ENCODE data around the gene ENTREP1.
"Not testable (repeated sequence)": the region's sequence is repeated elsewhere in the genome, so short reads cannot be mapped to it uniquely, and the experiment has no call there.

Gene ENTREP1

GRCh38 chr9:69411931-69412740, 87.1 kb downstream of the ENTREP1 start:
- no peak for DNase-seq (ENCODE audit: low read depth)

DNA sequence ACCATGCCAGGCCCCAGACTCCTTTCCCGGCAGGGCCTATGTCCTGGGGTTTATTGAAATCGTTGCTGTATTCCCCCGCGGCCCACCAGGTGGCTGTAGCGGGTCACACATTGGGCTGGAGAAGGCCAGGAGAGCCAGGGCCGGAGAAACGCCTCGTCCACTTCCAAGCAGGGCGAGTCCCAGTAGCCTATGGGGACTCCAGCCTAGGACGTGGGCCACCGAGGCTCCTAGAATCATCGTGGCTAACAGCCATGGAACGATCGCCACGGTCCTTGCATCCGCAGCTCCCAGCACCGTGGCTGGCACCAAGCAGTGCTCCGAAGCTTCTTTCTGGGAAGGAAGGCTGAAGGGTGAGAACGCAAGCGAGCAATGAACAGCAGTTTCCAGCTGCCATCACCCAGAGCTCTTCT, 87.7 kb downstream of the ENTREP1 start:
- no peak for DNase-seq (ENCODE audit: low read depth)

DNA sequence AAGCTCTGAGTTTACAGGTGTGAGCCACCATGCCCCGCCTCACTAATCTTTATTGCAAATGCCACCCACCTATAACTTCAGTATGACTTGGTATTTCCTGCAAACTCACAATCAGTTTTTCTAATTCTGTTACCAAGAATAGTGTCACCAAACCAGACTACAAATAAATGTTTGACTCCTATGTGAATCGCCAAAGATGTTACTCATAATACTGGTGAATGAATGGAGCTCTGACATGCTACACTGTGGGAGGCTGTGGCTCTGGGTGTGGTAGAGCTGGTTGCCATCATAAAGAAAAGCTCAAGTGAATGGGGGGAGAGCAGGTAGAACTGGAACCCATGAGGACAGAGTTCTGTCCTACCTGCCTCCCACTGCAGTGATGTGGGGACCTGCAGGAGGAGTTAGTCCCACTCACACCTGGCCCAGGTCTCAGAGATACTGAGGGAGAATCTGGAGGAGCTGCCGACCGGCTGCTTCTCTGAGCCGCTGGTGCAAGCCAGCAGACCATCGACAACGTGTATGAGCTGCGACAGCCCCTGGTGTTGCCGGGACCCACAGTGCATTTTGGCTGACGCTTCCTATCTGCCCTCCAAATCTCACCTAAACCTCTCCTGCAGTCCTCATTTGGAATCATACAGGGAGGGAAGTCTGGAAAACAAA, 95.7 kb downstream of the ENTREP1 start:
- no peak for DNase-seq (ENCODE audit: low read depth)

GRCh38 chr9:69421908-69422801, 97.1 kb downstream of the ENTREP1 start:
- no peak for DNase-seq (ENCODE audit: low read depth)

GRCh38 chr9:69425136-69425801, 100.3 kb downstream of the ENTREP1 start:
- no peak for DNase-seq (ENCODE audit: low read depth)

DNA sequence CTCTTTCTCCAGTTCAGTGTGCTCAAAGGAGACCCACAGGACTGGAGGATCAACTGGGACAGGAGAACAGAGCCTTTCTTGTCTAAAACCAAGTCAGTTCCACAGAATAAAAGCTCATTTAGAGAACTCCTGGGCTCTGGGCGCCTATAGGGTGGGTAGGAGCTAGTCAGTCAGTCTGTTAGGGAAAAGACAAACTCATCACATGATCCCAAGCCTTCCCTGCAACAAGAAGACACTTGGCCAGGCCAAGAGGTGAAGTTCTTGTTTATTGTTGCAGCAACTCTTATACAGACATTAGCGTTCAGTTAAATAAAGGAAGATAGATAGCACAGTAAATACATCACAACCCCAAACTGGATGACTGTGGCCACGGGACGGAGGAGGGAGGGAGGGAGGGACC, 102.3 kb downstream of the ENTREP1 start:
- no peak for DNase-seq (ENCODE audit: low read depth)

GRCh38 chr9:69428017-69428785, 103.2 kb downstream of the ENTREP1 start:
- DNase-seq (ENCODE audit: low read depth): no peak

GRCh38 chr9:69429281-69429680, 104.3 kb downstream of the ENTREP1 start:
- no peak for DNase-seq (ENCODE audit: low read depth)

DNA sequence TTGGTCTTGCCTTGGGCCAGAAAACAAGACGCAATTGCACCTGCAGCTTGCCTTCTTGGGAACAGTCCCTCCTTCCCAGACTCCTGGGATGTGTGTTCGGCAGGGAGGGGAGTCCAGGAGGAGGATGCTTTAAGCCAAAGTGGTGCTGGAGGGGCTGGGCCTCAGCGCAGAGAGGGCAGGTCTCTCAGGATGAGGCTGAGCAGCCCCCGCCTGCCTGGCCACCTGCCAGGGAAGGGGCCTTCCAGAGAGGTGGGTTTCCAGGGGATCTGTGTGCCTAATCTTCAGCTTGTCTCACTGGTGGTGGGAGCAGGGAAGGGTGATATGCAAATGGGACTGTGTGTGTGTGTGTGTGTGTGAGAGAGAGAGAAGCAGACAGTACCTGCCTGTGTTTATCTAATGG, 105.2 kb downstream of the ENTREP1 start:
- no peak for DNase-seq (ENCODE audit: low read depth)

GRCh38 chr9:69431203-69431602, 106.2 kb downstream of the ENTREP1 start:
- DNase-seq (ENCODE audit: low read depth): no peak

DNA sequence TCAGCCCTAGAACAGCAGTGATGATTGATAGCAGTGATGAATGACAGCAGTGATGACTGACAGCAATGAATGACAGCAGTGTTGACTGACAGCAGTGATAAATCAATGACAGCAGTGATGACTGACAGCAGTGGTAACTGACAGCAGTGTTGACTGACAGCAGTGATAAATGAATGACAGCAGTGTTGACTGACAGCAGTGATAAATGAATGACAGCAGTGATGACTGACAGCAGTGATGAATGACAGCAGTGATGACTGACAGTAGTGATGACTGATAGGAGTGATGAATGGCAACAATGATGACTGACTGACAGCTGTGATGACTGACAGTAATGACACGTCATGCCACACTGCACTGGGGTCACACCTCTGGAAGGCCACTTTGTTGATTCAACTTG, 106.8 kb downstream of the ENTREP1 start:
- DNase-seq (ENCODE audit: low read depth): no peak

DNA sequence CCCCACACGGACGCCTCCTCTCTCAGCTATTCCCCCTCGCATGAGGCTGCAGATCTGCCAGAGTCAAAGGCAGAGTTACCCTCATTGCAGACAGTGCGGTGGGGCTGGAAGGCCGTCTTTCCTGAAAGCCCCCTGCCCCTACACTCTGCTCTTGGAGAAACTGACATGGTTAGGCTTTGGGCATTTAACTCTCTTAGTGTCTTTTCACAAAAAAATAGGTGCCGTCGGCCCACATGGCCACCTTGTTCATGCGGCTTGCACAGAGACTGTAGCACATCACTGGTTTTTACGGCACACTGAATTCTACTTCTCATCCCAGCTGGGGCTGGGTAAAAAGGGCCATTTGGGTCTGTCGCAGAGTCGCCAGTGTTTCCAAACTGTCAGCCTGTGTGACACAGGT, 107.6 kb downstream of the ENTREP1 start:
- no peak for DNase-seq (ENCODE audit: low read depth)

DNA sequence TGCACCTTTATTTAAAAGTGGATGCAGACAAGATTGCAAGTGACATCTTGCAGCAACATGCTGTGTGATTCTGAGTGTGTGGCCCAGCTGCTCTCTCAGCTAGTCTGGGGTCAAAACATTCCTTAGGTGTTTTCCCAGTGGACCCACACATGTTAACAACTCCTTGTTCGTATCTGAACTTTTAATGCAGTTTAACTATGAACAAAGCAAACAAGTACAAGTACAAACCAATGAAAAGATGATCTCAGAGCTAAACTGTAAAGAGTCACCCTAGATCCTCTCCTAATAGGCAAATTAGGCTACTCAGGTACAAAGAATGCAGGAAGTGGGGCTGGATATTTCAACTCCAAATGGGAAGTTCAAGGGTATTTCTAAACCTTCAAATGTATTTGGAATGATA, 108.4 kb downstream of the ENTREP1 start:
- no peak for DNase-seq (ENCODE audit: low read depth)

- DNase-seq (ENCODE audit: low read depth): no peak
Measured at GRCh38 chr9:69433968-69434367, 109.0 kb downstream of the ENTREP1 start.

GRCh38 chr9:69439654-69440053, 114.6 kb downstream of the ENTREP1 start:
- DNase-seq (ENCODE audit: low read depth): not testable (repeated sequence)

DNA sequence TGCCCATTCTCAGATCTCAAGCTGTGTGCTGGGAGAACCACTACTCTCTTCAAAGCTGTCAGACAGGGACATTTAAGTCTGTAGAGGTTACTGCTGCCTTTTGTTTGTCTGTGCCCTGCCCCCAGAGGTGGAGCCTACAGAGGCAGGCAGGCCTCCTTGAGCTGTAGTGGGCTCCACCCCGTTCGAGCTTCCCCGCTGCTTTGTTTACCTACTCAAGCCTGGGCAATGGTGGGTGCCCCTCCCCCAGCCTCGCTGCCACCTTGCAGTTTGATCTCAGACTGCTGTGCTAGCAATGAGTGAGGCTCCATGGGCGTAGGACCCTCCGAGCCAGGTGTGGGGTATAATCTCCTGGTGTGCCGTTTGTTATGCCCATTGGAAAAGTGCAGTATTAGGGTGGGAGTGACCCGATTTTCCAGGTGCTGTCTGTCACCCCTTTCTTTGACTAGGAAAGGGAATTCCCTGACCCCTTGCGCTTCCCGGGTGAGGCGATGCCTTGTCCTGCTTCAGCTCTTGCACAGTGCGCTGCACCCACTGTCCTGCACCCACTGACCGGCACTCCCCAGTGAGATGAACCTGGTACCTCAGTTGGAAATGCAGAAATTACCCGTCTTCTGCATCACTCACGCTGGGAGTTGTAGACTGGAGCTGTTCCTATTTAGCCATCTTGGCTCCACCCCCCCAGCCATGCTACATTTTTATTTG, 115.4 kb downstream of the ENTREP1 start:
- DNase-seq (ENCODE audit: low read depth): not testable (repeated sequence)
